GM23338 (cell line): Measurements from ENCODE around the gene ETV6. TPM values are rescaled to one million over a fixed set of nuclear protein-coding genes. Genes with fewer than 3 reads are reported as not detected.

ENCODE experiments used
- ATAC-seq: fragments of 200-7000 bp; cut with Tn5 transposase; 3 replicates; pipeline ENCODE4 v1.9.1; 2020
- DNase-seq: peaks from one replicate; pipeline ENCODE4 v3.0.0-alpha.2; 2015; ENCODE audit warnings: low spot score
- H2AFZ ChIP-seq: fragments of 200-600 bp; sonication (generic); 2 replicates; pipeline ENCODE4 v1.8.0; 2016; ENCODE audit warnings: antibody characterized with exemption, mild to moderate bottlenecking, moderate library complexity
- H3F3A ChIP-seq: fragments of 200-600 bp; sonication (generic); replicated peaks from 2 replicates; pipeline ENCODE4 v1.8.0; 2017; ENCODE audit warnings: antibody characterized with exemption, mixed run types, low read depth
- H3K27ac ChIP-seq: fragments of 200-600 bp; sonication (generic); 2 replicates; pipeline ENCODE4 v1.6.1; 2016; ENCODE audit warnings: low read depth
- H3K27me3 ChIP-seq: fragments of 200-600 bp; sonication (generic); 2 replicates; pipeline ENCODE4 v1.8.0; 2016; ENCODE audit warnings: mild to moderate bottlenecking, mixed run types, moderate library complexity; ENCODE audit not compliant: insufficient read depth
- H3K36me3 ChIP-seq: fragments of 200-600 bp; sonication (generic); 2 replicates; pipeline ENCODE4 v1.8.0; 2016; ENCODE audit warnings: mild to moderate bottlenecking; ENCODE audit not compliant: insufficient read depth
- H3K4me1 ChIP-seq: fragments of 200-600 bp; sonication (generic); 2 replicates; pipeline ENCODE4 v1.8.0; 2016; ENCODE audit warnings: mild to moderate bottlenecking, moderate library complexity; ENCODE audit not compliant: insufficient read depth
- H3K4me2 ChIP-seq: fragments of 200-600 bp; sonication (generic); 2 replicates; pipeline ENCODE4 v1.7.1; 2017; ENCODE audit warnings: mixed run types
- H3K4me3 ChIP-seq: fragments of 200-600 bp; sonication (generic); 2 replicates; pipeline ENCODE4 v1.6.1; 2016; ENCODE audit warnings: mixed run types
- H3K79me2 ChIP-seq: fragments of 200-600 bp; sonication (generic); replicated peaks from 2 replicates; pipeline ENCODE4 v1.8.0; 2017; ENCODE audit warnings: mild to moderate bottlenecking; ENCODE audit not compliant: insufficient read depth
- H3K9me2 ChIP-seq: fragments of 200-600 bp; sonication (generic); 2 replicates; pipeline ENCODE4 v1.8.0; 2017; ENCODE audit not compliant: insufficient read depth
- H4K20me1 ChIP-seq: fragments of 200-600 bp; sonication (generic); replicated peaks from 2 replicates; pipeline ENCODE4 v1.8.0; 2017; ENCODE audit warnings: mild to moderate bottlenecking; ENCODE audit not compliant: insufficient read depth
- H3K27ac Mint-ChIP-seq: 2 replicates; pipeline ENCODE4 v1.8.0; 2020; ENCODE audit warnings: inconsistent platforms, mild to moderate bottlenecking, moderate library complexity, mixed read lengths
- H3K27me3 Mint-ChIP-seq: 3 replicates; pipeline ENCODE4 v1.8.0; 2022; ENCODE audit warnings: low read depth, mild to moderate bottlenecking, moderate library complexity, mixed read lengths, inconsistent platforms; ENCODE audit not compliant: insufficient read depth, poor library complexity
- H3K36me3 Mint-ChIP-seq: 3 replicates; pipeline ENCODE4 v1.8.0; 2021; ENCODE audit warnings: low read depth, mild to moderate bottlenecking, inconsistent platforms, moderate library complexity, mixed read lengths
- H3K4me1 Mint-ChIP-seq: 3 replicates; pipeline ENCODE4 v1.8.0; 2020; ENCODE audit warnings: mild to moderate bottlenecking, inconsistent platforms, mixed read lengths
- H3K4me3 Mint-ChIP-seq: 3 replicates; pipeline ENCODE4 v1.8.0; 2021; ENCODE audit warnings: moderate library complexity, mild to moderate bottlenecking, inconsistent platforms, mixed read lengths
- H3K9me3 Mint-ChIP-seq: 3 replicates; pipeline ENCODE4 v1.8.0; 2020; ENCODE audit warnings: moderate library complexity, mild to moderate bottlenecking, inconsistent platforms, mixed read lengths
- CREB1 ChIP-seq: fragments of 250-450 bp; sonication (Bioruptor Pico); IDR thresholded peaks from 2 replicates; pipeline ENCODE4 v1.5.0; 2020; ENCODE audit warnings: low read depth, mild to moderate bottlenecking, moderate library complexity
- CTCF ChIP-seq, 2 experiments: fragments of 200-600 bp in 1 of 2; sonication (generic) in 1 of 2; conservative IDR thresholded peaks; 2 replicates each; pipeline versions ENCODE4 v1.5.1 to v1.6.1; 2016 to 2017; ENCODE audit warnings: antibody characterized with exemption in 2 of 2, low read depth in 2 of 2, mild to moderate bottlenecking in 2 of 2, moderate library complexity in 1 of 2
- ETS1 ChIP-seq: IDR thresholded peaks from 2 replicates; pipeline ENCODE4 v1.6.1; 2016; ENCODE audit warnings: antibody characterized with exemption
- EZH2 ChIP-seq: fragments of 200-600 bp; sonication (generic); IDR thresholded peaks from one replicate; pipeline ENCODE4 v1.8.0; 2017; ENCODE audit warnings: antibody characterized with exemption, mild to moderate bottlenecking, low read depth; ENCODE audit not compliant: unreplicated experiment
- EZH2phosphoT487 ChIP-seq: fragments of 200-600 bp; sonication (generic); IDR thresholded peaks from one replicate; pipeline ENCODE4 v1.8.1; 2018; ENCODE audit warnings: antibody characterized with exemption; ENCODE audit not compliant: unreplicated experiment
- JUNB ChIP-seq: IDR thresholded peaks from one replicate; pipeline ENCODE4 v1.6.1; 2016; ENCODE audit warnings: antibody characterized with exemption; ENCODE audit not compliant: unreplicated experiment
- NANOG ChIP-seq: IDR thresholded peaks from 2 replicates; pipeline ENCODE4 v1.6.1; 2016; ENCODE audit warnings: antibody characterized with exemption, borderline replicate concordance
- POLR2AphosphoS5 ChIP-seq: IDR thresholded peaks from 2 replicates; pipeline ENCODE4 v1.6.1; 2016; ENCODE audit warnings: antibody characterized with exemption, low read depth
- STAT1 ChIP-seq: IDR thresholded peaks from one replicate; pipeline ENCODE4 v1.6.1; 2016; ENCODE audit warnings: antibody characterized with exemption; ENCODE audit not compliant: unreplicated experiment
- ZNF114 ChIP-seq: fragments of 250-450 bp; sonication (Bioruptor Pico); IDR thresholded peaks from 2 replicates; pipeline ENCODE4 v1.5.0; 2020; ENCODE audit warnings: mild to moderate bottlenecking, moderate library complexity
- ZNF462 ChIP-seq: fragments of 250-450 bp; sonication (Bioruptor Pico); IDR thresholded peaks from 2 replicates; pipeline ENCODE4 v1.5.0; 2020; ENCODE audit warnings: mild to moderate bottlenecking, moderate library complexity
- polyA plus RNA-seq: library from polyadenylated mRNA; unstranded; fragments of >200 nt; fragmentation: Nextera tagmentation; extraction: Ambion mirVana; gene quantifications from 2 replicates; pipeline ENCODE4 v1.2.1, GENCODE V29; 2016
- total RNA-seq: library from RNA; depleted of rRNA; stranded (reverse); fragments of >200 nt; shearing (Covaris generic); gene quantifications from 2 replicates; pipeline ENCODE4 v1.2.3, GENCODE V29; 2014

ETV6 gene
- total and polyA plus RNA-seq, 2 experiments from 2014 or later, result 7.5 to 15.1 TPM

GRCh38 chr12:11663130-11663529 is 13.7 kb downstream of the ETV6 start:
- Histone ChIP-seq H3K27ac (no peak overlapping the region), H3K4me2 (no peak overlapping the region)

More at GRCh38 chr12:11663130-11663529, 13.7 kb downstream of the ETV6 start:
- Histone ChIP-seq H3K4me1 (peaks cover 19% of the 10 kb centered on the region), H2AFZ (no peak overlapping the region), H3K4me3 (no peak overlapping the region), H3K9me2 (no peaks in the 10 kb centered on the region), H3K79me2 (peaks cover 74% of the 10 kb centered on the region), H3F3A (peaks cover 3% of the 10 kb centered on the region; the same call in 1 of the 2 replicates), H4K20me1 (no peaks in the 10 kb centered on the region; the same call in 1 of the 2 replicates), H3K36me3 (no peaks in the 10 kb centered on the region), H3K27me3 (no peaks in the 10 kb centered on the region)
- peaks cover 42% of the 10 kb centered on the region for H3K4me1 Mint-ChIP-seq
- H3K36me3 Mint-ChIP-seq, result peaks cover 10% of the 10 kb centered on the region; the same call in 1 of the 3 replicates
- peaks cover 10% of the 10 kb centered on the region for H3K27me3 Mint-ChIP-seq
- ATAC-seq (no peak), DNase-seq (no peak)
- H3K4me3 Mint-ChIP-seq, result no peak overlapping the region
- no peak overlapping the region for H3K27ac Mint-ChIP-seq
- no peaks in the 10 kb centered on the region for H3K9me3 Mint-ChIP-seq
- TF ChIP-seq ZNF114 (CRISPR knock-in tag) (no peak), ETS1 (no peak), EZH2phosphoT487 (no peak), ZNF462 (CRISPR knock-in tag) (no peak), STAT1 (no peak), NANOG (no peak), POLR2AphosphoS5 (no peak), EZH2 (no peak), CREB1 (CRISPR knock-in tag) (no peak), JUNB (no peak), CTCF (conservative IDR thresholded peaks at IDR 0.05; ENCODE audit: low read depth in 2 of 2) (no peak)
